WTC11 (cell line): ENCODE measurements around the gene PRPF8. TPM values are rescaled to one million over a fixed set of nuclear protein-coding genes. Genes with fewer than 3 reads are reported as not detected.
A peak's percentile ranks its signal among the peaks of the same experiment; 100 is the strongest.

Source experiments
- ATAC-seq: fragments of 200-7000 bp; cut with Tn5 transposase; 2 replicates; pipeline ENCODE4 v1.10.0; 2021; ENCODE audit warnings: mild to moderate bottlenecking, moderate library complexity
- CTCF ChIA-PET: fragments of 300-600 bp; sonication (Branson Sonifier 250); formaldehyde crosslinking; loops from one replicate; lab custom pipeline; 2021; ENCODE audit warnings: antibody characterized with exemption; lab: Charles Lee
- POLR2A ChIA-PET: fragments of 350-600 bp; sonication (Branson Sonifier 250); formaldehyde crosslinking; loops from one replicate; lab custom pipeline; 2021; ENCODE audit warnings: antibody characterized with exemption; lab: Charles Lee
- DNase-seq: peaks from one replicate; pipeline ENCODE4 v3.0.0; 2021; ENCODE audit warnings: low spot score
- H3K27ac Mint-ChIP-seq: 2 replicates; pipeline ENCODE4 v1.8.0; 2021; ENCODE audit warnings: mixed read lengths
- H3K27me3 Mint-ChIP-seq: 2 replicates; pipeline ENCODE4 v1.8.0; 2021; ENCODE audit warnings: low read depth, mild to moderate bottlenecking, moderate library complexity, mixed read lengths
- H3K36me3 Mint-ChIP-seq: 2 replicates; pipeline ENCODE4 v1.8.0; 2021; ENCODE audit warnings: mixed read lengths
- H3K4me1 Mint-ChIP-seq: 2 replicates; pipeline ENCODE4 v1.8.0; 2022; ENCODE audit warnings: mixed read lengths
- H3K4me3 Mint-ChIP-seq: 2 replicates; pipeline ENCODE4 v1.8.0; 2021; ENCODE audit warnings: mild to moderate bottlenecking, moderate library complexity, mixed read lengths
- H3K9me3 Mint-ChIP-seq: 2 replicates; pipeline ENCODE4 v1.8.0; 2021; ENCODE audit warnings: mixed read lengths
- CTCF ChIP-seq: fragments of 200-600 bp; IDR thresholded peaks from 2 replicates; pipeline ENCODE4 v1.8.0; 2022; ENCODE audit warnings: antibody characterized with exemption
- E2F4 ChIP-seq: sonication (generic); formaldehyde crosslinking; IDR thresholded peaks from 2 replicates; pipeline ENCODE4 v1.8.1; 2022; ENCODE audit warnings: low read depth, mild to moderate bottlenecking, moderate library complexity, missing genetic modification reagents, borderline replicate concordance
- GABPB1 ChIP-seq: sonication (generic); formaldehyde crosslinking; IDR thresholded peaks from 2 replicates; pipeline ENCODE4 v1.8.1; 2023; ENCODE audit warnings: mild to moderate bottlenecking, missing genetic modification reagents
- GRHL2 ChIP-seq: fragments of 250-450 bp; sonication (Bioruptor Pico); IDR thresholded peaks from 2 replicates; pipeline ENCODE4 v1.8.0; 2022; ENCODE audit warnings: mild to moderate bottlenecking, moderate library complexity; ENCODE audit not compliant: insufficient replicate concordance, severe bottlenecking
- HMGA2 ChIP-seq: fragments of 250-450 bp; sonication (Bioruptor Pico); IDR thresholded peaks from 2 replicates; pipeline ENCODE4 v1.4.0; 2021; ENCODE audit warnings: mild to moderate bottlenecking, moderate library complexity
- HMGXB4 ChIP-seq: sonication (generic); formaldehyde crosslinking; IDR thresholded peaks from 2 replicates; pipeline ENCODE4 v1.8.1; 2023; ENCODE audit warnings: mild to moderate bottlenecking, moderate library complexity, missing genetic modification reagents
- JUN ChIP-seq: sonication (generic); formaldehyde crosslinking; IDR thresholded peaks from 2 replicates; pipeline ENCODE4 v1.8.0; 2023; ENCODE audit warnings: mild to moderate bottlenecking, missing genetic modification reagents
- MAX ChIP-seq: sonication (generic); formaldehyde crosslinking; IDR thresholded peaks from 2 replicates; pipeline ENCODE4 v1.8.0; 2022; ENCODE audit warnings: mild to moderate bottlenecking, missing genetic modification reagents
- NFE2L1 ChIP-seq: sonication (generic); formaldehyde crosslinking; IDR thresholded peaks from 2 replicates; pipeline ENCODE4 v1.8.1; 2023; ENCODE audit warnings: missing genetic modification reagents
- SMAD3 ChIP-seq: sonication (generic); formaldehyde crosslinking; IDR thresholded peaks from 2 replicates; pipeline ENCODE4 v1.8.0; 2022; ENCODE audit warnings: missing genetic modification reagents, mild to moderate bottlenecking, borderline replicate concordance
- SP1 ChIP-seq: sonication (generic); formaldehyde crosslinking; conservative IDR thresholded peaks from 2 replicates; pipeline ENCODE4 v1.8.1; 2022; ENCODE audit warnings: missing genetic modification reagents
- TEAD1 ChIP-seq: sonication (generic); formaldehyde crosslinking; IDR thresholded peaks from 2 replicates; pipeline ENCODE4 v1.8.0; 2022; ENCODE audit warnings: mild to moderate bottlenecking, missing genetic modification reagents
- ZBTB21 ChIP-seq: sonication (generic); formaldehyde crosslinking; IDR thresholded peaks from 2 replicates; pipeline ENCODE4 v1.8.1; 2023; ENCODE audit warnings: mild to moderate bottlenecking, missing genetic modification reagents, borderline replicate concordance
- ZNF281 ChIP-seq: sonication (generic); formaldehyde crosslinking; IDR thresholded peaks from 2 replicates; pipeline ENCODE4 v1.8.0; 2023; ENCODE audit warnings: mild to moderate bottlenecking, missing genetic modification reagents
- total RNA-seq: library from RNA; stranded (reverse); gene quantifications from 3 replicates; pipeline ENCODE4 v1.2.3, GENCODE V29; 2021
- TF ChIP-seq, protein P1 (sequence below): sonication (generic); formaldehyde crosslinking; IDR thresholded peaks from 2 replicates; pipeline ENCODE4 v1.8.1; 2022; ENCODE audit warnings: missing genetic modification reagents, borderline replicate concordance
- TF ChIP-seq, protein P2 (sequence below): sonication (generic); formaldehyde crosslinking; conservative IDR thresholded peaks from 2 replicates; pipeline ENCODE4 v1.8.1; 2023; ENCODE audit warnings: mild to moderate bottlenecking, low read depth, missing genetic modification reagents, moderate library complexity
- TF ChIP-seq, protein P3 (sequence below): sonication (generic); formaldehyde crosslinking; IDR thresholded peaks from 2 replicates; pipeline ENCODE4 v1.8.1; 2023; ENCODE audit warnings: mild to moderate bottlenecking, missing genetic modification reagents
- TF ChIP-seq, protein P4 (sequence below): fragments of 250-450 bp; sonication (Bioruptor Pico); IDR thresholded peaks from 2 replicates; pipeline ENCODE4 v1.8.0; 2021; ENCODE audit warnings: mild to moderate bottlenecking

PRPF8 gene
- total RNA-seq, 1 experiment from 2014 or later = 388 TPM

GRCh38 chr17:1643999-1644492, 40.6 kb downstream of the PRPF8 start (continued):
- TF ChIP-seq CTCF = no peak

GRCh38 chr17:1643293-1643998, 41.2 kb downstream of the PRPF8 start:
- peak; percentile 74 for ATAC-seq
- Mint-ChIP-seq H3K27me3 (peaks cover 6% of the 10 kb centered on the region), H3K27ac (no peak overlapping the region), H3K36me3 (no peaks in the 10 kb centered on the region; the same call in none of the 2 replicates), H3K4me1 (peaks cover 44% of the 10 kb centered on the region), H3K4me3 (no peak overlapping the region; the same call in 1 of the 2 replicates), H3K9me3 (no peaks in the 10 kb centered on the region)
- DNase-seq = peak; percentile 91
- POLR2A ChIA-PET = interaction anchor here (1.0 kb wide), 1 partner anchor 69 kb away, joined by 3 read pairs; no protein-coding TSS in a partner anchor
- CTCF ChIA-PET = interaction anchor here (0.5 to 5.0 kb wide), 11 partner anchors 15 to 805 kb away, joined by 3 to 40 read pairs (median 4); partner anchors contain the start of genes INPP5K, SERPINF1 and SLC43A2
- no peak for TF ChIP-seq GABPB1
- TF ChIP-seq SMAD3 (CRISPR knock-in tag) = no peak
- no peak for TF ChIP-seq JUN
- TF ChIP-seq NFE2L1 (CRISPR knock-in tag) = no peak
- TF ChIP-seq ZNF281 (CRISPR knock-in tag) = no peak
- TF ChIP-seq MAX = no peak; the same call in 1 of the 2 replicates
- TF ChIP-seq HMGA2 (CRISPR knock-in tag) = no peak
- 0 out of 2 replicates have a peak, but pooled peaks have one; percentile 41 for TF ChIP-seq TEAD1
- TF ChIP-seq HMGXB4 (CRISPR knock-in tag) = peak; percentile 76; the same call in 1 of the 2 replicates
- TF ChIP-seq, protein P1, sequence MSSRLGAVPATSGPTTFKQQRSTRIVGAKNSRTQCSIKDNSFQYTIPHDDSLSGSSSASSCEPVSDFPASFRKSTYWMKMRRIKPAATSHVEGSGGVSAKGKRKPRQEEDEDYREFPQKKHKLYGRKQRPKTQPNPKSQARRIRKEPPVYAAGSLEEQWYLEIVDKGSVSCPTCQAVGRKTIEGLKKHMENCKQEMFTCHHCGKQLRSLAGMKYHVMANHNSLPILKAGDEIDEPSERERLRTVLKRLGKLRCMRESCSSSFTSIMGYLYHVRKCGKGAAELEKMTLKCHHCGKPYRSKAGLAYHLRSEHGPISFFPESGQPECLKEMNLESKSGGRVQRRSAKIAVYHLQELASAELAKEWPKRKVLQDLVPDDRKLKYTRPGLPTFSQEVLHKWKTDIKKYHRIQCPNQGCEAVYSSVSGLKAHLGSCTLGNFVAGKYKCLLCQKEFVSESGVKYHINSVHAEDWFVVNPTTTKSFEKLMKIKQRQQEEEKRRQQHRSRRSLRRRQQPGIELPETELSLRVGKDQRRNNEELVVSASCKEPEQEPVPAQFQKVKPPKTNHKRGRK = no peak
- TF ChIP-seq GRHL2 (CRISPR knock-in tag) = no peak
- TF ChIP-seq, protein P2, sequence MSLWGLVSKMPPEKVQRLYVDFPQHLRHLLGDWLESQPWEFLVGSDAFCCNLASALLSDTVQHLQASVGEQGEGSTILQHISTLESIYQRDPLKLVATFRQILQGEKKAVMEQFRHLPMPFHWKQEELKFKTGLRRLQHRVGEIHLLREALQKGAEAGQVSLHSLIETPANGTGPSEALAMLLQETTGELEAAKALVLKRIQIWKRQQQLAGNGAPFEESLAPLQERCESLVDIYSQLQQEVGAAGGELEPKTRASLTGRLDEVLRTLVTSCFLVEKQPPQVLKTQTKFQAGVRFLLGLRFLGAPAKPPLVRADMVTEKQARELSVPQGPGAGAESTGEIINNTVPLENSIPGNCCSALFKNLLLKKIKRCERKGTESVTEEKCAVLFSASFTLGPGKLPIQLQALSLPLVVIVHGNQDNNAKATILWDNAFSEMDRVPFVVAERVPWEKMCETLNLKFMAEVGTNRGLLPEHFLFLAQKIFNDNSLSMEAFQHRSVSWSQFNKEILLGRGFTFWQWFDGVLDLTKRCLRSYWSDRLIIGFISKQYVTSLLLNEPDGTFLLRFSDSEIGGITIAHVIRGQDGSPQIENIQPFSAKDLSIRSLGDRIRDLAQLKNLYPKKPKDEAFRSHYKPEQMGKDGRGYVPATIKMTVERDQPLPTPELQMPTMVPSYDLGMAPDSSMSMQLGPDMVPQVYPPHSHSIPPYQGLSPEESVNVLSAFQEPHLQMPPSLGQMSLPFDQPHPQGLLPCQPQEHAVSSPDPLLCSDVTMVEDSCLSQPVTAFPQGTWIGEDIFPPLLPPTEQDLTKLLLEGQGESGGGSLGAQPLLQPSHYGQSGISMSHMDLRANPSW = 0 out of 2 replicates have a peak, but pooled peaks have one; percentile 69
- TF ChIP-seq ZBTB21 (CRISPR knock-in tag) = no peak
- no peak for TF ChIP-seq E2F4
- TF ChIP-seq SP1 (CRISPR knock-in tag) = peak; percentile 66
- TF ChIP-seq, protein P3, sequence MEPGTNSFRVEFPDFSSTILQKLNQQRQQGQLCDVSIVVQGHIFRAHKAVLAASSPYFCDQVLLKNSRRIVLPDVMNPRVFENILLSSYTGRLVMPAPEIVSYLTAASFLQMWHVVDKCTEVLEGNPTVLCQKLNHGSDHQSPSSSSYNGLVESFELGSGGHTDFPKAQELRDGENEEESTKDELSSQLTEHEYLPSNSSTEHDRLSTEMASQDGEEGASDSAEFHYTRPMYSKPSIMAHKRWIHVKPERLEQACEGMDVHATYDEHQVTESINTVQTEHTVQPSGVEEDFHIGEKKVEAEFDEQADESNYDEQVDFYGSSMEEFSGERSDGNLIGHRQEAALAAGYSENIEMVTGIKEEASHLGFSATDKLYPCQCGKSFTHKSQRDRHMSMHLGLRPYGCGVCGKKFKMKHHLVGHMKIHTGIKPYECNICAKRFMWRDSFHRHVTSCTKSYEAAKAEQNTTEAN = 0 out of 2 replicates have a peak, but pooled peaks have one; percentile 17
- TF ChIP-seq, protein P4, sequence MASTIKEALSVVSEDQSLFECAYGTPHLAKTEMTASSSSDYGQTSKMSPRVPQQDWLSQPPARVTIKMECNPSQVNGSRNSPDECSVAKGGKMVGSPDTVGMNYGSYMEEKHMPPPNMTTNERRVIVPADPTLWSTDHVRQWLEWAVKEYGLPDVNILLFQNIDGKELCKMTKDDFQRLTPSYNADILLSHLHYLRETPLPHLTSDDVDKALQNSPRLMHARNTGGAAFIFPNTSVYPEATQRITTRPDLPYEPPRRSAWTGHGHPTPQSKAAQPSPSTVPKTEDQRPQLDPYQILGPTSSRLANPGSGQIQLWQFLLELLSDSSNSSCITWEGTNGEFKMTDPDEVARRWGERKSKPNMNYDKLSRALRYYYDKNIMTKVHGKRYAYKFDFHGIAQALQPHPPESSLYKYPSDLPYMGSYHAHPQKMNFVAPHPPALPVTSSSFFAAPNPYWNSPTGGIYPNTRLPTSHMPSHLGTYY (CRISPR knock-in tag) = no peak
